ENCODE data around the gene TMEM170B.

TMEM170B gene

DNA sequence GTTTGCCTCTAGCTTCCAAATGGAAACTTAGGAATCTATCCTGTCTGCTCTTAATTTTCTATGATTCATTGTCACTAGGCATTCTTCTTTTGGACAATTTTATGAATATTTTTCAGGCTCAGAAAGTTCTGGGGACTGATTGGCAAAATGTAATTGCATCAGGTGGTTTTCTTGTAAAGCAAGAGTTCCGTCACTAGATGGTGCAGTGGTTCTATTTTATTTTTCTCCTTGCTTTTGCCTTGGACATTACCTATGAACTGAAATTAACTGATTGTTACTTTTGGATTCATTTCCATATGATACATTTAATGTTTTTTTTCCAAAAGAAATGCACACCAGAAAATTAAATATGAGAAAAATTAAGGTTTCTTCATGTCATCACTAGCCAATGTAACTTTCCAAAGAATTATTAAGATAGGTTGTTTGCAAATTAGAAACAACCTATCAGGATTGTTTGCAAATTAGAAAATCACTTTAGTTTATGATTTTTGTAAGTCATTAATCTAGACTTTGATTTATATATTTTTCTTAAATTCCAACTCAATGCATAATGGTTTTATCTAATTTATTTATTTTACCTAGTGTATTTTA lies 48.0 kb downstream of the TMEM170B start:
- Mint-ChIP-seq H3K27me3 (ENCODE audit: low read depth, poor library complexity) (peaks cover 11% of the 10 kb centered on the region), H3K4me1 (peaks cover 11% of the 10 kb centered on the region), H3K36me3 (ENCODE audit: low read depth) (no peaks in the 10 kb centered on the region), H3K4me3 (no peak overlapping the region), H3K27ac (no peak overlapping the region), H3K9me3 (peaks cover 1% of the 10 kb centered on the region)
- DNase-seq, result no peak
- TF ChIP-seq, protein P1, sequence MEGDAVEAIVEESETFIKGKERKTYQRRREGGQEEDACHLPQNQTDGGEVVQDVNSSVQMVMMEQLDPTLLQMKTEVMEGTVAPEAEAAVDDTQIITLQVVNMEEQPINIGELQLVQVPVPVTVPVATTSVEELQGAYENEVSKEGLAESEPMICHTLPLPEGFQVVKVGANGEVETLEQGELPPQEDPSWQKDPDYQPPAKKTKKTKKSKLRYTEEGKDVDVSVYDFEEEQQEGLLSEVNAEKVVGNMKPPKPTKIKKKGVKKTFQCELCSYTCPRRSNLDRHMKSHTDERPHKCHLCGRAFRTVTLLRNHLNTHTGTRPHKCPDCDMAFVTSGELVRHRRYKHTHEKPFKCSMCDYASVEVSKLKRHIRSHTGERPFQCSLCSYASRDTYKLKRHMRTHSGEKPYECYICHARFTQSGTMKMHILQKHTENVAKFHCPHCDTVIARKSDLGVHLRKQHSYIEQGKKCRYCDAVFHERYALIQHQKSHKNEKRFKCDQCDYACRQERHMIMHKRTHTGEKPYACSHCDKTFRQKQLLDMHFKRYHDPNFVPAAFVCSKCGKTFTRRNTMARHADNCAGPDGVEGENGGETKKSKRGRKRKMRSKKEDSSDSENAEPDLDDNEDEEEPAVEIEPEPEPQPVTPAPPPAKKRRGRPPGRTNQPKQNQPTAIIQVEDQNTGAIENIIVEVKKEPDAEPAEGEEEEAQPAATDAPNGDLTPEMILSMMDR (IDR thresholded peaks at IDR 0.05), result peak; percentile 73

- TF ChIP-seq, protein P1 (IDR thresholded peaks at IDR 0.05), result no peak
- H3K27me3 Mint-ChIP-seq (ENCODE audit: low read depth, poor library complexity), result peaks cover 11% of the 10 kb centered on the region
- H3K36me3 Mint-ChIP-seq (ENCODE audit: low read depth), result no peaks in the 10 kb centered on the region
- no peak overlapping the region for H3K4me3 Mint-ChIP-seq
- peaks cover 3% of the 10 kb centered on the region for H3K9me3 Mint-ChIP-seq
- H3K27ac Mint-ChIP-seq, result no peak overlapping the region
- H3K4me1 Mint-ChIP-seq, result peaks cover 11% of the 10 kb centered on the region
- DNase-seq, result no peak
These were observed 48.6 kb downstream of the TMEM170B start for GRCh38 chr6:11586117-11586516.

- peaks cover 11% of the 10 kb centered on the region for H3K27me3 Mint-ChIP-seq (ENCODE audit: low read depth, poor library complexity)
- TF ChIP-seq, protein P1 (IDR thresholded peaks at IDR 0.05), result no peak
- no peaks in the 10 kb centered on the region for H3K36me3 Mint-ChIP-seq (ENCODE audit: low read depth)
- peaks cover 5% of the 10 kb centered on the region for H3K9me3 Mint-ChIP-seq
- H3K27ac Mint-ChIP-seq, result no peak overlapping the region
- H3K4me3 Mint-ChIP-seq, result no peak overlapping the region
- peaks cover 11% of the 10 kb centered on the region for H3K4me1 Mint-ChIP-seq
- DNase-seq, result no peak
These were observed 49.0 kb downstream of the TMEM170B start for GRCh38 chr6:11586536-11586935.

- Mint-ChIP-seq H3K27ac (no peak overlapping the region), H3K4me3 (no peak overlapping the region), H3K4me1 (peaks cover 28% of the 10 kb centered on the region), H3K36me3 (ENCODE audit: low read depth) (no peaks in the 10 kb centered on the region), H3K27me3 (ENCODE audit: low read depth, poor library complexity) (peaks cover 14% of the 10 kb centered on the region), H3K9me3 (peaks cover 15% of the 10 kb centered on the region)
- TF ChIP-seq, protein P1 (IDR thresholded peaks at IDR 0.05), result no peak
- no peak for DNase-seq
These were observed 51.7 kb downstream of the TMEM170B start for GRCh38 chr6:11589261-11589660.

GRCh38 chr6:11592294-11592906 lies 54.9 kb downstream of the TMEM170B start:
- H3K4me1 Mint-ChIP-seq, result peaks cover 38% of the 10 kb centered on the region
- H3K36me3 Mint-ChIP-seq (ENCODE audit: low read depth), result no peaks in the 10 kb centered on the region
- no peak overlapping the region for H3K4me3 Mint-ChIP-seq
- peaks cover 14% of the 10 kb centered on the region for H3K27me3 Mint-ChIP-seq (ENCODE audit: low read depth, poor library complexity)
- H3K27ac Mint-ChIP-seq, result peak overlapping the region; percentile 36
- no peak for DNase-seq
- TF ChIP-seq, protein P1 (IDR thresholded peaks at IDR 0.05), result no peak
- peaks cover 15% of the 10 kb centered on the region for H3K9me3 Mint-ChIP-seq

DNA sequence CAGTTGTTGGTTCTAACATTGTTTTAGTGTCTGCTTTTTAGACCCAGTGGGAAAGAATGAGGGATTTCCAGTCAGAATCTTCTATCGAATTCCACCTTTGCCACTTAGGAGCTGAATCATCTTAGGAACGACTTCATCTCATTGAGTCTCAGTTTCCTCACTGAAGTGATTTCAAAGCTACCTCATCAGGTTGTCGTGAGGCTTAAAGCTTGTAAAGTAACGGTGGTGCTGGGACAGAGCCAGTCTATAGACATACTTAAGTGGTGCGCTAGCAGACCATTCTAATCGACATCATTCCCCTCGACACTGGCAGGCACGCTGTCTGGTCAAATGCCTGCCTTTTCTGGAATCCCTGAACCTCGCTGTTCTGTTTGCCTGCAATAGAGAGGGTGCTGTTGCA lies 55.5 kb downstream of the TMEM170B start:
- no peak overlapping the region for H3K4me3 Mint-ChIP-seq
- H3K36me3 Mint-ChIP-seq (ENCODE audit: low read depth), result no peaks in the 10 kb centered on the region
- no peak overlapping the region for H3K27ac Mint-ChIP-seq
- H3K9me3 Mint-ChIP-seq, result peaks cover 15% of the 10 kb centered on the region
- TF ChIP-seq, protein P1 (IDR thresholded peaks at IDR 0.05), result no peak
- peaks cover 44% of the 10 kb centered on the region for H3K4me1 Mint-ChIP-seq
- no peak for DNase-seq
- peaks cover 14% of the 10 kb centered on the region for H3K27me3 Mint-ChIP-seq (ENCODE audit: low read depth, poor library complexity)
